ENCODE measurements around the gene CFAP54.
"Not testable (repeated sequence)": the region's sequence is repeated elsewhere in the genome, so short reads cannot be mapped to it uniquely, and the experiment has no call there.

Gene CFAP54

GRCh38 chr12:96635844-96636243 is 146.5 kb downstream of the CFAP54 start:
- DNase-seq, result no peak

- no peak for DNase-seq
Measured at GRCh38 chr12:96636895-96637294, 147.5 kb downstream of the CFAP54 start.

GRCh38 chr12:96648923-96649322 is 159.5 kb downstream of the CFAP54 start:
- DNase-seq, result no peak

- DNase-seq, result no peak
Measured at GRCh38 chr12:96652870-96653269, 163.5 kb downstream of the CFAP54 start.

GRCh38 chr12:96658075-96658474 is 168.7 kb downstream of the CFAP54 start:
- DNase-seq, result no peak

- no peak for DNase-seq
Measured at GRCh38 chr12:96669786-96670185, 180.4 kb downstream of the CFAP54 start.

- DNase-seq, result no peak
Measured at GRCh38 chr12:96670334-96670899, 181.0 kb downstream of the CFAP54 start.

- not testable (repeated sequence) for DNase-seq
Measured at GRCh38 chr12:96675519-96675918, 186.1 kb downstream of the CFAP54 start.

- DNase-seq, result no peak
Measured at GRCh38 chr12:96677363-96677762, 188.0 kb downstream of the CFAP54 start.

- DNase-seq, result no peak
Measured at GRCh38 chr12:96687719-96688118, 198.3 kb downstream of the CFAP54 start.

- no peak for DNase-seq
Measured at GRCh38 chr12:96698521-96698920, 209.1 kb downstream of the CFAP54 start.

GRCh38 chr12:96698965-96699364 is 209.6 kb downstream of the CFAP54 start:
- no peak for DNase-seq

GRCh38 chr12:96701856-96702255 is 212.5 kb downstream of the CFAP54 start:
- DNase-seq, result no peak

GRCh38 chr12:96710127-96710745 is 220.9 kb downstream of the CFAP54 start:
- DNase-seq, result no peak

GRCh38 chr12:96711364-96711763 is 222.0 kb downstream of the CFAP54 start:
- no peak for DNase-seq

- DNase-seq, result no peak
Measured at GRCh38 chr12:96714199-96714598, 224.8 kb downstream of the CFAP54 start.

- DNase-seq, result peak; percentile 9 to 32
Measured at GRCh38 chr12:96719660-96720362, 230.4 kb downstream of the CFAP54 start.

GRCh38 chr12:96720363-96720705 is 231.0 kb downstream of the CFAP54 start:
- DNase-seq, result peak in 1 of 2 donors; percentile 5

GRCh38 chr12:96729466-96729865 is 240.1 kb downstream of the CFAP54 start:
- DNase-seq, result not testable (repeated sequence)

- DNase-seq, result no peak
Measured at GRCh38 chr12:96729886-96730285, 240.5 kb downstream of the CFAP54 start.

GRCh38 chr12:96743606-96744005 is 254.2 kb downstream of the CFAP54 start:
- no peak for DNase-seq

- no peak for DNase-seq
Measured at GRCh38 chr12:96749999-96750398, 260.6 kb downstream of the CFAP54 start.

- no peak for DNase-seq
Measured at GRCh38 chr12:96751626-96752025, 262.2 kb downstream of the CFAP54 start.

- no peak for DNase-seq
Measured at GRCh38 chr12:96752211-96752610, 262.8 kb downstream of the CFAP54 start.
